Stimulated activated CD4-positive, alpha-beta T cell treated with anti-CD3 and anti-CD28 coated beads, TNF-alpha, amount 100 ng/mL, for 24 hours (primary cell): ENCODE data around the gene HGFAC.
"Not testable (repeated sequence)": the region's sequence is repeated elsewhere in the genome, so short reads cannot be mapped to it uniquely, and the experiment has no call there.

Experiments used
- DNase-seq, 3 experiments: peaks; one replicate each; pipeline ENCODE4 v3.0.0-alpha.2; 2020; ENCODE audit warnings: low read depth in 3 of 3

Gene HGFAC

GRCh38 chr4:3411190-3411589 lies 30.6 kb upstream of the HGFAC start:
- not testable (repeated sequence) for DNase-seq

GRCh38 chr4:3411676-3412075 lies 30.1 kb upstream of the HGFAC start:
- DNase-seq: no peak

GRCh38 chr4:3412257-3413020 lies 29.3 kb upstream of the HGFAC start:
- DNase-seq: no peak

GRCh38 chr4:3413217-3413671 lies 28.5 kb upstream of the HGFAC start:
- no peak for DNase-seq

- no peak for DNase-seq
Observed at GRCh38 chr4:3413675-3414420, 27.9 kb upstream of the HGFAC start.

GRCh38 chr4:3414421-3415279 lies 27.1 kb upstream of the HGFAC start:
- DNase-seq: no peak

GRCh38 chr4:3415471-3416141 lies 26.2 kb upstream of the HGFAC start:
- DNase-seq: no peak

GRCh38 chr4:3416270-3416669 lies 25.5 kb upstream of the HGFAC start:
- DNase-seq: no peak

- no peak for DNase-seq
Observed at GRCh38 chr4:3416821-3417221, 24.9 kb upstream of the HGFAC start.

- DNase-seq: no peak
Observed at GRCh38 chr4:3417448-3417847, 24.3 kb upstream of the HGFAC start.

GRCh38 chr4:3418029-3418762 lies 23.6 kb upstream of the HGFAC start:
- no peak for DNase-seq

GRCh38 chr4:3419836-3420605 lies 21.7 kb upstream of the HGFAC start:
- DNase-seq: no peak

- no peak for DNase-seq
Observed at GRCh38 chr4:3420606-3420955, 21.2 kb upstream of the HGFAC start.

- no peak for DNase-seq
Observed at GRCh38 chr4:3420956-3421355, 20.8 kb upstream of the HGFAC start.

- DNase-seq: no peak
Observed at GRCh38 chr4:3421470-3421869, 20.3 kb upstream of the HGFAC start.

- no peak for DNase-seq
Observed at GRCh38 chr4:3422241-3422801, 19.4 kb upstream of the HGFAC start.

- DNase-seq: no peak
Observed at GRCh38 chr4:3422808-3423297, 18.9 kb upstream of the HGFAC start.

- DNase-seq: no peak
Observed at GRCh38 chr4:3423406-3423805, 18.4 kb upstream of the HGFAC start.

GRCh38 chr4:3423952-3424351 lies 17.8 kb upstream of the HGFAC start:
- no peak for DNase-seq
